ENCODE measurements around the gene IL2RA. TPM values are rescaled to one million over a fixed set of nuclear protein-coding genes. Genes with fewer than 3 reads are reported as not detected.

IL2RA gene
- total RNA-seq, 1 experiment from 2014 or later, result not detected

DNA sequence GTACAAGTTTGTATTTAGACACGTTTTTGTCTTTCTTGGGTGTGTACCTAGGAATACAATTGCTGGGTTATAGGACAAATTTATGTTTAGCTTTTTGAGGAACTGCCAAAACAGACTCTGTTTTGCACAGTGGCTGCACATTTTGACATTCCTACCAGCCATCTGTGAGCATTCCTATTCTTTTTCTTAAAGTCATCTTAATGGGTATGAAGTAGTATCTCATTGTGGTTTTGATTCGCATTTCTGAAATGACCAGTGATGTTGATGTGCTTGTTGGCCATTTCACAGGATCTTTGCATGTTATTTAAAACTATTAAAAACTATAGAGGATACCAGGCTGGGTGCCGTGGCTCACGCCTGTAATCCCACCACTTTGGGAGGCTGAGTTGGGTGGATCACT lies 52.2 kb downstream of the IL2RA start:
- H3K9me3 ChIP-seq (ENCODE audit: low read length), result no peaks in the 10 kb centered on the region
- ATAC-seq (no peak), DNase-seq (no peak)
- H3K27ac ChIP-seq (ENCODE audit: low read length), result no peak overlapping the region
- H3K36me3 ChIP-seq (ENCODE audit: low read depth, low read length), result no peaks in the 10 kb centered on the region
- no peak overlapping the region for H3K4me3 ChIP-seq (ENCODE audit: low read length)
- no peaks in the 10 kb centered on the region for H3K9me2 ChIP-seq (replicated peaks; ENCODE audit: low read length)
- no peaks in the 10 kb centered on the region for H3F3A ChIP-seq (ENCODE audit: low read length, unreplicated experiment)
- no peak for TF ChIP-seq EZH2phosphoT487 (IDR thresholded peaks at IDR 0.05; ENCODE audit: borderline replicate concordance, low read length)
- TF ChIP-seq, protein P1, sequence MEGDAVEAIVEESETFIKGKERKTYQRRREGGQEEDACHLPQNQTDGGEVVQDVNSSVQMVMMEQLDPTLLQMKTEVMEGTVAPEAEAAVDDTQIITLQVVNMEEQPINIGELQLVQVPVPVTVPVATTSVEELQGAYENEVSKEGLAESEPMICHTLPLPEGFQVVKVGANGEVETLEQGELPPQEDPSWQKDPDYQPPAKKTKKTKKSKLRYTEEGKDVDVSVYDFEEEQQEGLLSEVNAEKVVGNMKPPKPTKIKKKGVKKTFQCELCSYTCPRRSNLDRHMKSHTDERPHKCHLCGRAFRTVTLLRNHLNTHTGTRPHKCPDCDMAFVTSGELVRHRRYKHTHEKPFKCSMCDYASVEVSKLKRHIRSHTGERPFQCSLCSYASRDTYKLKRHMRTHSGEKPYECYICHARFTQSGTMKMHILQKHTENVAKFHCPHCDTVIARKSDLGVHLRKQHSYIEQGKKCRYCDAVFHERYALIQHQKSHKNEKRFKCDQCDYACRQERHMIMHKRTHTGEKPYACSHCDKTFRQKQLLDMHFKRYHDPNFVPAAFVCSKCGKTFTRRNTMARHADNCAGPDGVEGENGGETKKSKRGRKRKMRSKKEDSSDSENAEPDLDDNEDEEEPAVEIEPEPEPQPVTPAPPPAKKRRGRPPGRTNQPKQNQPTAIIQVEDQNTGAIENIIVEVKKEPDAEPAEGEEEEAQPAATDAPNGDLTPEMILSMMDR (conservative IDR thresholded peaks at IDR 0.05; ENCODE audit: low read depth, low read length), result no peak
- no peaks in the 10 kb centered on the region for H3K4me1 ChIP-seq (ENCODE audit: insufficient read depth, low read length)
- H2AFZ ChIP-seq (ENCODE audit: low read length), result no peak overlapping the region
- no TSS peak for BruUV-seq (replicated peaks)
- H3K9ac ChIP-seq (ENCODE audit: low read length), result no peak overlapping the region
- intact Hi-C loops (cut with micrococcal nuclease), result loop anchor here (5.0 to 10.0 kb wide), 2 partner anchors 42 to 75 kb away; partner anchors contain the start of gene RBM17
- H3K4me2 ChIP-seq (ENCODE audit: low read length), result no peak overlapping the region
- H3K79me2 ChIP-seq (ENCODE audit: low read length), result no peaks in the 10 kb centered on the region
- no peaks in the 10 kb centered on the region for H4K20me1 ChIP-seq (ENCODE audit: low read length)
- POLR2A ChIA-PET (ENCODE audit: unreplicated experiment), result no interaction called here
- CTCF ChIA-PET, result interaction anchor here (0.6 kb wide), 1 partner anchor 75 kb away, joined by 3 read pairs; no protein-coding TSS in a partner anchor
- no peaks in the 10 kb centered on the region for H3K27me3 ChIP-seq (ENCODE audit: low read length)

DNA sequence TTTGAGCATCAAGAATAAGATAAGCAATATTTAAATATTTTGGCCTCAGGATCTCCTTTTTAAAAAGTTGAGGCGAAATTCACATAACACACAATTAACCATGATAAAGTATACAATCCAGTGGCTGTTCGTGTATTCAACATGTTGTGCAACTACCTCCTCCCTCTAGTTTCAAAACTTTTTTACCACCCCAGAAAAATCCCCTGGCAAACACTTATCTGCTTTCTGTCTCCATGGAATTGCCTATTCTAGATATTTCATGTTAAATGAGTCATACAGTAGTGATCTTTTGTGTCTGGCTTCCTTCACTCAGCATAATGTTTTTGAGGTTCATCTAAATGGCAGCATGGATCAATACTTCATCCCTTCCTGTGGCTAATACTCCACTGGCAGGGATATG lies 53.0 kb downstream of the IL2RA start:
- H2AFZ ChIP-seq (ENCODE audit: low read length), result no peak overlapping the region
- no peak for DNase-seq
- H3K4me2 ChIP-seq (ENCODE audit: low read length), result no peak overlapping the region
- H3K4me3 ChIP-seq (ENCODE audit: low read length), result no peak overlapping the region
- no peaks in the 10 kb centered on the region for H3F3A ChIP-seq (ENCODE audit: low read length, unreplicated experiment)
- intact Hi-C loops (cut with micrococcal nuclease), result no loop called here
- H3K36me3 ChIP-seq (ENCODE audit: low read depth, low read length), result no peaks in the 10 kb centered on the region
- no TSS peak for BruUV-seq (replicated peaks)
- H3K27me3 ChIP-seq (ENCODE audit: low read length), result no peaks in the 10 kb centered on the region
- H3K4me1 ChIP-seq (ENCODE audit: insufficient read depth, low read length), result no peaks in the 10 kb centered on the region
- H3K27ac ChIP-seq (ENCODE audit: low read length), result no peak overlapping the region
- TF ChIP-seq EZH2phosphoT487 (IDR thresholded peaks at IDR 0.05; ENCODE audit: borderline replicate concordance, low read length) (no peak), EZH2 (IDR thresholded peaks at IDR 0.05; ENCODE audit: low read length, unreplicated experiment) (no peak)
- TF ChIP-seq, protein P1 (conservative IDR thresholded peaks at IDR 0.05; ENCODE audit: low read depth, low read length), result no peak
- H3K79me2 ChIP-seq (ENCODE audit: low read length), result no peaks in the 10 kb centered on the region
- no peak overlapping the region for H3K9ac ChIP-seq (ENCODE audit: low read length)
- ATAC-seq, result no peak
- ChIA-PET POLR2A (ENCODE audit: unreplicated experiment) (no interaction called here), CTCF (no interaction called here)
- no peaks in the 10 kb centered on the region for H3K9me2 ChIP-seq (replicated peaks; ENCODE audit: low read length)
- no peaks in the 10 kb centered on the region for H3K9me3 ChIP-seq (ENCODE audit: low read length)
- no peaks in the 10 kb centered on the region for H4K20me1 ChIP-seq (ENCODE audit: low read length)

DNA sequence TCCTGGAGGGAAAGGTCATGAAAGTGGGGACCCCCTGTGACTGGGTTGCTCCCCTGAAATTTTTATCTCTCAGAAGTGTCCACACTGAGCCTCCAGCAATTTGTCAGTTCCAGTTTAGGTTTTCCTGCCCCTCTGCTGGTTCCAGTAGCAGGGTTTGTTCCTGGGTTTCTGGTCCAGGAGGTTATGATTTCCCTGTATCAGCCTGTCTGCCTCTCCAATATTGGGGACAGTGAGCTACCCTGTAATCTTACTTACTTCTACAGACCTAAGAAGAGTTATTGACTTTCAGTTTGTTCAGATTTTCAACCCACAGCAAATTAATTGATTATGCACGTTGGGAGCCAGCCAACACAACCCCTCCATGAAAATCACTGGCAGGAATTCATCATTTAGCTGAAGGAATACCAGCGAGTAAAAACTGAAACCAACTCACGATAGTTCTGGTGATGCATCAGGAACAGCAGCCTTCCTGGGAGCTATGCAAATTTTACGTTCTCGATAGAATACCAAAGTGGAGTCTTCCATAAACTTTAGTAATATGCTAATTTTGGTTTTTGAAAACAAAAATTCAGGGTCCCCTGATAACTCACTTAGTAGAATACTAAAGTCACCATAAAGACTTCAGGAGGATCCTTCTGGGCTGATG lies 53.5 kb downstream of the IL2RA start:
- no peaks in the 10 kb centered on the region for H3K36me3 ChIP-seq (ENCODE audit: low read depth, low read length)
- ATAC-seq (no peak), DNase-seq (no peak)
- H3K4me1 ChIP-seq (ENCODE audit: insufficient read depth, low read length), result no peaks in the 10 kb centered on the region
- no peaks in the 10 kb centered on the region for H3F3A ChIP-seq (ENCODE audit: low read length, unreplicated experiment)
- H3K9me2 ChIP-seq (replicated peaks; ENCODE audit: low read length), result no peaks in the 10 kb centered on the region
- no peak overlapping the region for H3K27ac ChIP-seq (ENCODE audit: low read length)
- CTCF ChIA-PET, result no interaction called here
- H4K20me1 ChIP-seq (ENCODE audit: low read length), result no peaks in the 10 kb centered on the region
- no peak overlapping the region for H3K9ac ChIP-seq (ENCODE audit: low read length)
- H3K27me3 ChIP-seq (ENCODE audit: low read length), result no peaks in the 10 kb centered on the region
- BruUV-seq (replicated peaks), result no TSS peak
- POLR2A ChIA-PET (ENCODE audit: unreplicated experiment), result no interaction called here
- no peak overlapping the region for H3K4me3 ChIP-seq (ENCODE audit: low read length)
- H3K9me3 ChIP-seq (ENCODE audit: low read length), result no peaks in the 10 kb centered on the region
- no peaks in the 10 kb centered on the region for H3K79me2 ChIP-seq (ENCODE audit: low read length)
- H3K4me2 ChIP-seq (ENCODE audit: low read length), result no peak overlapping the region
- TF ChIP-seq EZH2 (IDR thresholded peaks at IDR 0.05; ENCODE audit: low read length, unreplicated experiment) (no peak), EZH2phosphoT487 (IDR thresholded peaks at IDR 0.05; ENCODE audit: borderline replicate concordance, low read length) (no peak)
- TF ChIP-seq, protein P1 (conservative IDR thresholded peaks at IDR 0.05; ENCODE audit: low read depth, low read length), result no peak
- no peak overlapping the region for H2AFZ ChIP-seq (ENCODE audit: low read length)
- intact Hi-C loops (cut with micrococcal nuclease), result no loop called here

All from PC-3 (cell line).